K562 (cell line): ENCODE data around the gene THADA. TPM values are rescaled to one million over a fixed set of nuclear protein-coding genes. Genes with fewer than 3 reads are reported as not detected.

ENCODE experiments used
- CEBPG ChIP-seq, 3 experiments: fragments of 200-800 bp in 1 of 3; sonication (Bioruptor generic) in 1 of 3; sonication (generic) in 1 of 3; formaldehyde crosslinking in 1 of 3; IDR thresholded peaks in 2 of 3; conservative IDR thresholded peaks in 1 of 3; 2 replicates each; pipeline versions ENCODE4 v1.6.1 to v1.8.0; 2016 to 2022; ENCODE audit warnings: missing compliant biosample characterization in 2 of 3, missing genetic modification characterization in 2 of 3, mild to moderate bottlenecking in 1 of 3, missing genetic modification reagents in 1 of 3
- CHD7 ChIP-seq: fragments of 200-600 bp; sonication (generic); IDR thresholded peaks from one replicate; pipeline ENCODE4 v1.6.1; 2012; ENCODE audit warnings: mild to moderate bottlenecking, low read depth, low read length, inconsistent platforms
- GABPA ChIP-seq: fragments of 200-800 bp; sonication (Bioruptor generic); conservative IDR thresholded peaks from 2 replicates; pipeline ENCODE4 v1.6.1; 2016; ENCODE audit warnings: low read depth, missing genetic modification characterization, missing compliant biosample characterization
- LEF1 ChIP-seq: fragments of 450-650 bp; IDR thresholded peaks from 2 replicates; pipeline ENCODE4 v1.6.1; 2016; ENCODE audit warnings: mild to moderate bottlenecking
- MITF ChIP-seq: IDR thresholded peaks from 2 replicates; pipeline ENCODE4 v1.6.1; 2014; ENCODE audit warnings: antibody characterized with exemption
- PTRF ChIP-seq: fragments of 450-650 bp; IDR thresholded peaks from 2 replicates; pipeline ENCODE4 v1.6.1; 2016; ENCODE audit warnings: mild to moderate bottlenecking, missing genetic modification characterization, missing compliant biosample characterization
- TARDBP ChIP-seq: fragments of 450-650 bp; IDR thresholded peaks from 2 replicates; pipeline ENCODE4 v1.6.1; 2016
- ZNF121 ChIP-seq: sonication (generic); formaldehyde crosslinking; conservative IDR thresholded peaks from 2 replicates; pipeline ENCODE4 v1.8.0; 2022; ENCODE audit warnings: missing genetic modification reagents
- ZNF583 ChIP-seq: fragments of 250-450 bp; sonication (Bioruptor Pico); IDR thresholded peaks from 2 replicates; pipeline ENCODE4 v1.4.0; 2020
- polyA plus RNA-seq, 8 experiments: library from polyadenylated mRNA; depleted of rRNA in 4 of 8; stranded (reverse) in 5 of 8; unstranded in 3 of 8; fragments of >200 nt; fragmentation: Nextera tagmentation in 2 of 8; fragmentation: Illumina TruSeq in 1 of 8; extraction: Ambion mirVana in 2 of 8; extraction: Trizol in 1 of 8; gene quantifications; 2 replicates each; pipeline versions ENCODE4 v1.2.1 to v1.2.3, GENCODE V29; 2011 to 2014; ENCODE audit warnings: inconsistent platforms in 1 of 8, missing spikeins in 1 of 8
- total RNA-seq, 7 experiments: library from RNA; depleted of rRNA in 6 of 7; stranded (reverse); fragments of >200 nt in 6 of 7; fragmentation: Illumina TruSeq in 2 of 7; extraction: Trizol in 2 of 7; gene quantifications; 2 replicates each; pipeline versions ENCODE4 v1.2.1 to v1.2.3, GENCODE V29; 2011 to 2021; ENCODE audit warnings: low replicate concordance in 1 of 7
- TF ChIP-seq, protein P1 (sequence below): fragments of 250-450 bp; sonication (Bioruptor Pico); IDR thresholded peaks from 2 replicates; pipeline ENCODE4 v1.5.0; 2020; ENCODE audit warnings: mild to moderate bottlenecking

THADA gene
- total and polyA plus RNA-seq, 9 of the 15 experiments (the other 6 are each of a cell fraction or from before 2014, with no cell fraction given): 17.8 to 34.7 (median 31.9) TPM

DNA sequence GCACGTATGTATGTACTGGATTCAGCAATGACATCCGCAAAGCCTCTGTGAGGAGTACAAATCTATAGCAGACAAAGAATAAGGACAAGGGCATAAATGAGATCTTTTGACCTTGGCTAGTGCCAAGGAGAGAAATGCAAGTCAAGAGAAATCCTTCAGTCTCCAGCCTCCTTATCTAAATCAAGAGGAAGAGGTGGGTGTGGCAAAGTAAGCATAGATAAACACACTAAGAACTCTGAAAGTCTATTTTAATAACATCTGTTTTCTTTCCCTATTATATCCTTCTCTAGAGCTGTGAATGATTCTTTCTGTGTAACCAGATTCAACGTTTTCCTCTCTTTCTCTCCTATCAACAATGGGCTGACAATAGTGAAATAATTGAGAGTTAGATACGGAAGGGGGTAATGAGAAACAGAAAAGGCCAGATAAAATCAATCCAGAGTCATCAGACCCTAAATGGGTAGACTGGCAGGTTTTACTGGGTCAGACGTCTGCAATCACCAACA is 250.9 kb downstream of the THADA start (continued):
- TF ChIP-seq CEBPG (CRISPR knock-in tag; IDR thresholded peaks at IDR 0.05) (no peak), CEBPG (tag; conservative IDR thresholded peaks at IDR 0.05 in 1 of 2, IDR thresholded peaks at IDR 0.05 in 1 of 2) (no peak), PTRF (tag) (no peak), TARDBP (no peak), MITF (no peak), LEF1 (peak; percentile 48; the same call in 1 of the 2 replicates), CHD7 (no peak), GABPA (tag) (no peak), ZNF121 (no peak), ZNF583 (CRISPR knock-in tag) (no peak)
- TF ChIP-seq, protein P1, sequence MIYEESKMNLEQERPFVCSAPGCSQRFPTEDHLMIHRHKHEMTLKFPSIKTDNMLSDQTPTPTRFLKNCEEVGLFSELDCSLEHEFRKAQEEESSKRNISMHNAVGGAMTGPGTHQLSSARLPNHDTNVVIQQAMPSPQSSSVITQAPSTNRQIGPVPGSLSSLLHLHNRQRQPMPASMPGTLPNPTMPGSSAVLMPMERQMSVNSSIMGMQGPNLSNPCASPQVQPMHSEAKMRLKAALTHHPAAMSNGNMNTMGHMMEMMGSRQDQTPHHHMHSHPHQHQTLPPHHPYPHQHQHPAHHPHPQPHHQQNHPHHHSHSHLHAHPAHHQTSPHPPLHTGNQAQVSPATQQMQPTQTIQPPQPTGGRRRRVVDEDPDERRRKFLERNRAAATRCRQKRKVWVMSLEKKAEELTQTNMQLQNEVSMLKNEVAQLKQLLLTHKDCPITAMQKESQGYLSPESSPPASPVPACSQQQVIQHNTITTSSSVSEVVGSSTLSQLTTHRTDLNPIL (CRISPR knock-in tag): no peak
